HG03520 (cell line): ENCODE data around the gene SLC12A8.

Experiments used
- ATAC-seq: cut with Tn5 transposase; IDR thresholded peaks from one replicate; pipeline ENCODE4 v1.9.1; 2021; ENCODE audit warnings: mild to moderate bottlenecking, moderate library complexity; ENCODE audit not compliant: unreplicated experiment

The SLC12A8 gene

DNA sequence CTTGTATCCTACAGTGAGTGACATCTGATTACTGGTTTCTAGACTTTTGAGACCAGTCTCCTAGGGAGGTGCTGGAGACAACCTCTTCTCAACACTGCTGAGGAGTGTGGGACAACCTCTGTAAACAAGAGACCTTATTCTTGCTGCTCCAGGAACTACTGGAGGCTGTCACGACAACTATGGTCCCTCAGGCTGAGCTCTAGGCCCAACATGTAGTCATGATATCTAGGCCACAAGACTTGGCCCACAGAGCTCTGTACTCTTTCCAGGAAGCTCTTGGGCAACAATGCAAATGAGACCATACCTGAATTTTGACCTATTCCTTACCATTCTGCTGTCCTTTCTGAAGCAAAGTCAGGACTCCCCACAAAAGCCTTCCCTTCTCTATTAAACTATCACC, 132.5 kb downstream of the SLC12A8 start:
- no peak for ATAC-seq

DNA sequence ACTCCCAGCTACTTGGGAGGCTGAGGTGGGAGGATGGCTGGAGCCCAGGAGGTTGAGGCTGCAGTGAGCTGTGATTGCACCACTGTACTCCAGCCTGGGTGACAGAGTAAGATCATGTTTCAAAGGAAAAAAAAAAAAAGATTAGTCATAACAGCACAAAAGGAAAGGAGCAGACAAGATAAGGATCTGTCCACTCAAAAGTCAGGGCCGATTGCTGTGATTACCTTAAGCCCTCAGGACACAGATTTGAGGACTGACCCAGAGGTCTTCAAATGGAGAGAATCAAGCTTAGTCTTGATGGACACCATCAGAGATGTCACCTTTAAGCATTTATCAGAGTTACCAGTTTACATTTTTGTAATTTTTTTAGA, 132.9 kb downstream of the SLC12A8 start:
- ATAC-seq: no peak

DNA sequence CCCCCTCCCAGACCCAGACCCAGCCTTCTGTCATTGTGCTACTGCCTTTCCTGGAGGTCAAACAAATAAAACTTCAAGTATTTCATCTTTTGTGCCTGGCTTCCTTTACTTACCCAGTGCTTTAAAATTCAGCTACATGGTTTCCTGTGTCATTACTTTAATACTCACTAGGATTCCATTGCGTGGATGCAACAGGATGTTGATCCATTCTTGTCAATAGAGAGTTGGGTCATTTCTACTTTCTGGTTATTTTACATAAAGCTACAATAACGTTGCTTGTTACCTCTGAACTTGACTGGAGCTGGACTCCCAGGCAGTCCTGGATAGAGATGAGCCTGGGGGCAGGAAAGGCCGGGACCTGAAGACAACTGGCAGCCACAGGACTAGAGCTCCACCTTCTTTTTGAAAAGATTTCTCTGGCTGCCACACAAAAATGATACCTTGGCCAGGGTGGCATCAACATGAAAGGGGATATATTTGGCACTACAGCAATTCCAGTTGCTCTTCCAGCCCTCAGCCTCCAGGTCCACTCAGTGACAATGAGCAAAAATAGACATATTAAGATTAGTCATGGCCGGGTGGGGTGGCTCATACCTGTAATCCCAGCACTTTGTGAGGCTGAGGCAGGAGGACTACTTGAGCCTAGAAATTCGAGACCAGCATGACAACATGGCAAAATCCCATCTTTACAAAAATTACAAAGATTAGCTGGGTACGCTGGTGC, 133.4 kb downstream of the SLC12A8 start:
- ATAC-seq: no peak

DNA sequence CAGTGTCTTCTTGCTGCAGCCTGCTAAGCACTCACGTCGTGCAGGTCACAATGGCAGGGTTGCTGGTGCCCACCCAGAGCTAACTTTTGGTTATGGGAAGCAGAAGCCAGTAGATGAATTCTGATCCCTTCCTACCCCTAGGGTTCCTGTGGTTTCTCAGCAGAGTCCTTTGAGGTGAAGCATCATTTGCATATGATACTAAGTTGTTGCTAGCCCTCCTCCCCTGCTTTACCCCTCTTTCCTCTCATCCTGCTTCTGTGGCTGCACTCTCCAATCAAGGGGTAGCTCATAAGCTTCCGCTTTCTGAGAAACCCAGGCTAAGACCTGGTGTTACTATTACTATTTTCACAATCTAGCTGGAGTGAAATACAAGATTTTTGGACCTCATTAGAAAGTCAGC, 134.7 kb downstream of the SLC12A8 start:
- no peak for ATAC-seq

DNA sequence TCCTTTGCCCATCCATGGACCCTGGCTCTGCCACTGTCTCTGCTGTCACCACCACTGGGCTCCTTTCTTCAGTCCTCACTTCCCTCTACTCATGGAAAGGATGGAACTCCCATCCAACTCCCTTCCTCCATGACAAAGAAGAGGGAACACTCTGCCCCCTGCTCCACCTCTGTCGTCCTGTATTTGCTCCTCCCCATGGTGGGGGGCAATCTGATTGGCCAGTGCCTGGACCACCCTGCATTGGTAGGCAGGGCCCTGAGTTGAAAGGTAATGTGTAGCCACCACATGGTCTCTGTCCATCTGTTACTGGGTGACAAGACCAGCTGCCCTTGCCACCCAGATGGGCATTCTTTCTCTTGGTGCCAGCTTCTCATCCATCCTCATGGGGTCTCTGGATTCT, 136.1 kb downstream of the SLC12A8 start:
- ATAC-seq: no peak

DNA sequence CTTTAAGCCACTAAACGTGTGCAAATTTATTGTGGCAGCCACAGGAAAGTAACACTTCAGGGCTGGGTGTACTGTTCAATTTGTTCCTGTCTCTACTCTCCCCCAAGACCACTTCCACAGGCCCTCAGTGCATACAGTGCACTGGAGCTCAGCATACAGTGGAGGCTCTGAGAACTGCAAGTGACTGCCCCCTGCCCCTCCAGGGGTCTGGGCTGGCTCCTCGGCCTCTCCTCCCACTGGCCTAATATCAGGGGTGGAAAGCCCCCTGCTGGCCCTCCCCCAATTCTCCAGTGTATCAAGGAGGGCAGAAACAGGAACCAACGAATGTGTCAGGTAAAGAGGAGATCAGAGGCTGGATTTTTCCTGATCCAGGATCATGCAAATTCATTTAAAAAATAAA, 136.8 kb downstream of the SLC12A8 start:
- ATAC-seq: no peak

DNA sequence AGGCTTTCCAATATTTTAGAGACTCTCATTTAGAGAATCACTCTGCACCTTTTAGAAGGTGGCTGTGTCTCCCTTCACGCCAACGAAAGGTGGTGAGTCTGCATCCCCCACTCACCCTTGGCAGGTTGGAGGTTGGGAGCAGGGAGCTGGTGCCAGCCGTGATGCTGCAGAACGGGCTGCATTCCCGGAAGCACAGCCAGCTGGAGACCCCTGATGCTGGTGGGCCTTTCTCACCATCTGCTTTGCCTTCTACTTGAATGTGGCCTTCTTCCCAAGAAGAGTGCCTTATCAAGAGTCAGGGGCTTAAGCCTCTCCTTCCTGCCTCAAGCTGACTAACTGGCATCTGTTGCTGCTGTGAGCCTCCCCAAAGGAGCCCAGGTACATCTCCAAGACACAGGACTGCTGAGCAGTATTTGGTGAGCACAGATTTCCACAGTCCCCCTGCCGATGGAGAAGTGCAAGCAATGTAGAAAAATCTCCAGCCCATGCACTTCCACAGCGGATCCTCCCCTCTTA, 139.1 kb downstream of the SLC12A8 start:
- no peak for ATAC-seq

DNA sequence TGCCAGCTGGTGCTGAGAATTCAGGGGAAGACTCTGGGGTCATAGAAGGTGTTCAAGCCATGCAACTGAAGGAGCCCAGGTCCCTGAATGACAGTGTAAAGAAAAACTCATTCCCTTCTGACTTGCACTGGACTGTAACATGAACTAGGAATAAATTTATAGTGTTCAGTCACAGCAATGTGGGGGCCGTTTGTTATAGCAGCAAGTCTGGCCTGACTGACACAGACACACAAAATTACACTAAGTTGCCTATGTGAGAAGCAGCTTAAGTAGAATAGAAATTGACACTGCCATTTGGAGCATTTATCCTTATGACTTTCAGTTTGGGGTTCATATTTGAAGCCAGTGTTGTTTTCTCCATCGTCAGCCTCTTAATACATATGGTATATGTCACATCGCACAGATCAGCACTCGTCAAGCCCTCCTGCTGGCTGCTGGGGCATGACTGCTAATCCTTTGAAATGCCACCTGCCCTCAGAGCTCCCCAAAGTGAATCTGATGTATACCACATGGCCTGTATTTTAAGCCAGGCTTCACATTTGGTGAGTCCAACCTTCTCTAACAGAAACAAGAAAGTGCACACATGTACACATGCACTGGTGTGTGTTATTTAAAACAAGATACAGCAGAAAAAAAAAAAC, 139.7 kb downstream of the SLC12A8 start:
- ATAC-seq: no peak

DNA sequence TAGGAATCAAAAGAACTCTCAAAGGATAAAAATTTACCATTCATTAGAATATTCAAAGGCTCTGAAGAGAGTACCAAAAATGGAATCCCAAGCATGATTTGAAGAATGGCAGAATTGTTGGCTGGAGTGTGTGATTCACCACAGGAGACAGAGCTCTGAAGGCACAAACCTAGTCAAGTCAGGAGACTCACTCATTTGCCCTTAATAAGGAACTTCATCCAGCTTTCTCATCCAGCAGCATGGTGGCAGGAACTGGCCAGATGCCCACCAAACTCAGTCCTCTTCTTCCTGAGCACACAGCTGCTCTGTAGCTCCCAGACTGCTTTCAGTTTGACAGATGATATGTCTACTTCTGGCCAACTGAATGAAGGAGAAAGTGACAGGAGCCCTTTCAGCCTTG, 140.2 kb downstream of the SLC12A8 start:
- ATAC-seq: no peak

DNA sequence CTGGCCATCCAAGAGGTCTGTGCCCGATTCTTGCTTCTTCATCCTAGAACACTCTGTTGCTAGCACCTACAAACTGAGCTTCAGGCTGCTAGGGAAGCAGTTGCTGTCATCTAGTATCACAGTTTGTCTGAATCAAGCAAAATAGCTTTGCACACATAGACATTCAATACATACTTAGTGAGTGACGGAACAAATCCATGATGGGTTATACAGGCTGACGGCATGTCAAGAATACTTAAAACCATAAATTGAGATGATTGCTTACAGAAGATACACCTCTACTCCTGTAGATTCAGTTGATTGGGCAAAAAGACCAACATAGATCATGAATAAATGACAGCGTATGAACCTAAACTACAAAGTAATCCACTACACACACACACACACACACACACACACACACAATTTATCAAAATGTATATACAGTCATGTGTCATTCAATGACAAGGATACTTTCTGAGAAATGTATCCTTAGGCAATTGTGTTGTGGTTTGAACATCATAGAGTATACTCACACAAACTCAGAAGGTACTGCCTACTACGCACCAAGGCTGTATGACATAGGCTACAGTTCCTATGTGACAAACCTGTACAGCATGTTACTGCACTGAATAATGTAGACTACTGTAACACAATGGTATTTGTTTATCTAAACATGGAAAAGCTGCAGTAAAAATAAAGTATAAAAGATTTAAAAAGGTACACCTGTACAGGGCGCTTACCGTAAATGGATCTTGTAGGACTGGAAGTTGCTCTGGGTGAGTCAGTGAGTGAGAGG, 142.4 kb downstream of the SLC12A8 start:
- ATAC-seq: no peak

DNA sequence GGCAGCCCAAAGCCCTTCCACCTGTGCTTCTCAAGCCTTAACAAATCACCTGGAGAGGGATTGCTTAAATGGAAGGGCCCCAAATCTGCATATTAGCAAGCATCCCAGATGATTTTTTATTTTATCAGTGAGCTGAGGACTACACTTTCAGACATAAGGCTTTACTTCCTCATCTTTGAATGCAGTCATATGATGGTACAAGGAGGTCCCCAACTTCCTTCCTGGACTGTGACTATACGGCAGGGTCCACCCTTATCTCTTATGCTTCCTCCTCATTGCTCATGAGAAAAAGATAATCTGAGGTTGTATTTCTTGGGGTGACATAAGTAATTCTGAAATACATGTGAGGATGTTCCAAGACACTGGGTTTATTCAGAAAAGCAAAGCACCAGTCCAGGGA, 143.1 kb downstream of the SLC12A8 start:
- no peak for ATAC-seq

DNA sequence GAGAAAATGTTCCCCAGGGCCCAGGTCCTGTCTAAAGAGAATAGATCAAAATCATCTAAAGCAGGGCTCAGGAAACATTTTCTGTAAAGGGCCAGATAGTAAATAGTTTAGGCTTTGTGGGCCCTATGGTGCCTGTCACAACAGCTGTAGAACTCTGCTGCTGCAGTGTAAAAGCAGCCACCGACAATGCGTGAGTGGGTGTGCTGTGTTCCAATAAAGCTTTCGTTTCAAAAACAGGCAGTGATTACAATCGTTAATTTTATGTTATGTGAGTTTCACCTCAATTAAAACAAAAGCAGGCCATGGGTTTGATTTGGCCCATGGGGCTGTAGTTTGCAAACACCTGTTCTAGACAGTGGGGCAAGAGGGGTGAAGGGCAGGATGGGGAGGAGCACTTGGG, 144.3 kb downstream of the SLC12A8 start:
- no peak for ATAC-seq

DNA sequence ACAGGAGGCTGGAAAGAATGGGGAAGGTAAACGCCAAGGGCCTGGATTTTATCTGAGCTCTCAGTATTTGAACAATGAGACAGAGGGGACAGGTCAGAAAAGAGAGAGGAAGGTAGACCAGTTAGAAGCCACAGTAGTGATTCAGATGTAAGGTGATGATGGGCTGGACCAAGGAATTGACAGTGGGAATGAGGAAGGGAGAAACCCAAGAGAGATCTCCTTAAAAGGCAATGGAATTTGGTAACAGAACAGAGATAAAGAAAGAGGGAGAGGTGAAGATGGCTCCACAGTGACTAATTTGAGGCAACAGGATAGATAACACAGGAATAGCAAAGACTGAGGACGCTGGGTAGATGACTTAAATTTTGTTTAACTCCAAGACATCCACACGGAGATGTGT, 145.3 kb downstream of the SLC12A8 start:
- no peak for ATAC-seq

DNA sequence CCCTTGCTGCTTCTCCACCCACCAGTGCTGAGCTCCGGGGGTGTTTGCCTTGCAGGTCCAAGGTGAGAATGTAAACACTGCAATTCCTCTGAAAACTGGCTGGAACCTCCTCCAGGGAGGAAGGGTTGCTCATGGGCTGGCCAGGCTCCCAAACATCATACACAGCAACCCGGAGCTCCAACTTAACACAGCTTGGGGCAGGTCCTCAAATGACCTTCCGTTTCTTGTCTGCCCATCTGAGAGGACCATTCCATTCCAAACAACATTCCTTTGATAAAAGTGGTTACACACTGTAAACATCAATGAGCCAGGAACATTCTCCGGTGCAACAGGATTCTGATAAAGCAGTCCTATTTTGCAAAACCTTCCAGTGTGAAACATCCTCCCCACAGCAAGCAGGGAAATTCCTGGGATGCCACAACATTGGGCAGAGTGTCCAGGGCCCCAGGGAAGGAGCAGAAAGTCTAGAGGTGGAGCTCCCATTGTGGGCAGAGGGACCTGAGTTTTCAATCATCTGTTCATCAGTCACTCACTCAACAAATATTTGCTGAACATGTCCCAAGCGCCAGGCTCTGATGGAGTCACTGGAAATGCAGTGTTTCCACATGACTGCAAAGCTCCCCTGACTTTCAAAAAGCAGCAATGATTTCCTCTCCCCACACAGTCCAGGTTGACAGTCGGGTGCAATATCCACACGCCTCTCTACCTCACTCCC, 149.5 kb downstream of the SLC12A8 start:
- no peak for ATAC-seq

DNA sequence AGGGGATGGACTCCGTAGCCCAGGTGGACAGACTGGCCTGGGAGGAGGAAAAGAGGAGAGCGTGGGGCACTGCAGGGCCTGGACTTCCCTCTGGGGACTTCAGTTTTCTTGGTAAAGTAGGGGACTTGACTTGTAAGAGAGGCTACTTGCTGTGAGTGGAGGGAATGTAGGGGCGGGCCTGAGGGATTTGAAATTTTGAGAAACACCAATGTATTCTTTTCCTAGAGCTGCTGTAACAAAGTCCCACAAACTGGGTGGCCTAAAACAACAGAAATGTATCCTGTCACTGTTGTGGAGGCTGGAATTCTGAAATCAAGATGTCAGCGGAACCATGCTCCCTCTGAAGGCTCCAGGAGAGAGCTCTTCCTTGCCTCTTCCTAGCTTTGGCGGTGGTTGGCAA, 150.9 kb downstream of the SLC12A8 start:
- no peak for ATAC-seq

DNA sequence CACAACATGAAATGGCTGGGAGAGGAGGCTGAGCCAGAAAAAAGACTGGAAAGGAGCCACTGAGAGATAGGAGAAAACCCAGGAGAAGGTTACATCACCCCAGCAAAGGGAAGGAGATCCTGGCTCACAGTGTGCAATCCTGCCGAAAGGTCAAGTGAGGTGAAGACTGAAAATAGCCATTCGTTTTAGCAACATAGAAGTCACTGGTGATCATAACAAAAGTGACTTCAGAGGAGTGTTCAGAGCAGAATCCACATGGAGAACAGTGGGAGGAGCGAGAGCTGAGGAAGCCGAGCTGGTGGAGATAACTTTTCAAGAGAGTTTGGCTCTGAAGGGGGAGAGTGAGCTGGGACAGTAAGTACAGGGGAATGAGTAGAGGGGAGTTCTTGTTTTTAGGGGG, 151.4 kb downstream of the SLC12A8 start:
- ATAC-seq: no peak

DNA sequence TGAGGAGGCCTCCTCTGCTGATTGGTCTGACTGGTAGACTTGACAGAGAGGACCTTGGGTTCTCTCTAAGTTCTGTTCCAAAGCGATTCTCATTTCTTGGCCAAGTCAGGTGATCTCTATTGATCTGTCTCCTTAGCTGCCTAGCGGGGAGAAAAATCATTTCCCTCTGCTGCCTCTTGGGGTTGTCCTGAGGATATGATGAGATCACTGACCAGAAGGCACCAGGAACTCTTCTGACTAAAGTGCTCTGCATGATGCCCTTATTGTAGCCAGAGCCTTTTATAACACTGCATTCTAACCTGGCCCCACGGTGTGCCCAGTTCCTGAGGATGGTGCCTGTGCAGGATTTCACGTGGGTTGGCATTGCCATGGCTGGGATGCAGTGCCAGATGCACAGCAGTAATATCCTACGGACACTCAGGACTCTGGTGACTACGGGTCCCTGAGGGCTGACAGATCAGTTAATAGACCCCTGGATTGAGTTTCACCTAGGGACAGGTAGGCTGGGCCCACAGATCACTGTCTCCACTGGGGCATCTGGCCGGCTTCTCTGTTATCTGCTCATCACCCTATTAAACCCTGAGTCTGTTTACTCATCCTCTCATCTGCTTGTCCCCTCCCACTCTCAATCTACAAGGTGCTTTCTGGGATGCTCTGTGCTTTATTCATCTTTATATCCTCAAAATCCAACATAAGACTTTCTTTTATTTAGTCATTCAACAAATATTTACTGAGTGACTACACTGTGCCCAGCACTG, 152.9 kb downstream of the SLC12A8 start:
- ATAC-seq: no peak

DNA sequence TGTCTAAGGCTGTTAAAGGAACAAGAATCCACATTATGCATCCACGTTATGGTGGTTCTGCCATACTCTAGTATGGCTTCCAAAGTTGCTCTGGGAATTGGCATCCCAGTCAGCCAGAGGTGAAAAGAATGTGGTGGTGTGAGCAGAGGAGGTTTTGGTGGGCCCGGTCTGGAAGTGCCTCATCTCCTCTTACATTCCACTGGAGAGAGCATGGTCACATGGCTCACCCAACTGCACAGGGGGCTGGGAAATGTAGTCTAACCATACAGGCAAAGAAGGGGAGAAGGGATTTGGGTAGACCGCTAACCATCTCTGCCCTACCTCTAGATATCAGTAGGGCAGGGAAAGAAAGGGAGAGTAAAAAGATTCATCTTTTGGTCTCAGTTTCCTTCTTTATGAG, 153.6 kb downstream of the SLC12A8 start:
- ATAC-seq: no peak

DNA sequence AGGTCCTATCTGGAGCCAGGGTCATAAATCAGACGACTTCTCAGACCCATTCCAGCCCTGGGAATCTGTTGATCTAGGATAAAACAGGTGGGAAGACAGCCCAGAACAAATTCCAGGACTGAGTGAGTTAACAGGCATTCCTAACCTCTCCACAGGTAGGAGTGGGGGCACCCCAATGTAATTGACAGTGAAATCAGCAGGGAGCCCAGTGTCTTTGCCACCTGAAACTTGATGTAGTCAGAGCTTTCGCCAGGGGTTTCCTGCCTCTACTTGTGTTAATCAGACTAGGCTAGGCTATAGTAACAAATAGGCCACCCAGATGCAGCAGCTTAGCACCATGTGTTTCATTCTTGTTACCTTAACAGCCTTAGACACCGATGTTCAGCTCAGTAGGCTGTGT, 154.0 kb downstream of the SLC12A8 start:
- ATAC-seq: no peak

DNA sequence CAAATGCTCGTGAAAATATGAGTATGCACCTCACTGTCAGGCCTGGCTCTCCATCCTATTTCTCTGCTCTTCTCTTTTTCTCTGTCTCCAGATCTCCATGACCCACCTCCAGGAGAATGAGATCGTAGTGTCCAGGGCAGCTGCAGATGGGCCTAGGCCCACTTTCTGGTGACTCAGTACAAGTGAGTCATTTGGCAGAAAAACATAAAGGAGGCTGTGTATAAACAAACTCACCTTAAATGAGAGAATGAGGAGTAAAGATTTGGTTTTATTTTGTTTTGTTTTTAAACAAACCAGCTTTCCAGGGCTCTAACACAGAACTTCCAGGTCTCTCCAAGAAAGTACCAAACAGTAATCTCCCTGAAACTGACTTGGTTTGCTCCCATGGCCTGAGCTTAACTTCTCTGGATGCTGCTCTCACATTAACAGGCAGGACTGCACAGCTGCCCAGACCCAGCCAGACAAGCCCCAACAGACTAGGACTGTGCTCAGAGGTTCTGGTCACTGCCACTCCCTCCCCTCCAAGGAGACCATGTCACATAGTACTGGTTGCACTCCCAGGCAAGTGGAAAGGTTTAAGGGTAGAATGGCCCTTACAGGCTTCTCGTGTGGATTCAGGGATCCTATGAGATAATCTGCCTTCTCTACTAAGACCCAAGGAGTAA, 155.2 kb downstream of the SLC12A8 start:
- no peak for ATAC-seq
